Lower lobe of right lung (tissue), 2 donors: ENCODE measurements around the gene CPLX3. TPM values are rescaled to one million over a fixed set of nuclear protein-coding genes. Genes with fewer than 3 reads are reported as not detected.

Experiments used
- ATAC-seq, 2 donors: fragments of 200-7000 bp; cut with Tn5 transposase; one replicate each; pipeline ENCODE4 v1.9.1; 2020 to 2022; ENCODE audit warnings: mild to moderate bottlenecking in 2 of 2, moderate library complexity in 2 of 2
- DNase-seq: peaks from one replicate; pipeline ENCODE4 v3.0.0-alpha.2; 2020
- H3K27ac ChIP-seq: fragments of 200-600 bp; one replicate; pipeline ENCODE4 v1.8.0; 2022
- H3K27me3 ChIP-seq: fragments of 200-600 bp; one replicate; pipeline ENCODE4 v1.8.0; 2022; ENCODE audit warnings: low read depth
- H3K36me3 ChIP-seq: fragments of 200-600 bp; one replicate; pipeline ENCODE4 v1.8.0; 2022; ENCODE audit warnings: mild to moderate bottlenecking
- H3K4me1 ChIP-seq: fragments of 200-600 bp; one replicate; pipeline ENCODE4 v1.8.0; 2022
- H3K4me3 ChIP-seq: fragments of 200-600 bp; one replicate; pipeline ENCODE4 v1.8.0; 2022; ENCODE audit warnings: mild to moderate bottlenecking
- H3K9me3 ChIP-seq: fragments of 200-600 bp; one replicate; pipeline ENCODE4 v1.8.0; 2022
- CTCF ChIP-seq: fragments of 200-600 bp; IDR thresholded peaks from one replicate; pipeline ENCODE4 v1.8.0; 2022; ENCODE audit warnings: antibody characterized with exemption, mild to moderate bottlenecking
- intact Hi-C: fragments of 100-400 bp; cut with DNase I; formaldehyde crosslinking; loops from one replicate; pipeline ENCODE4 v1.11.0; 2022
- total RNA-seq: library from RNA; stranded (reverse); fragmentation: NEBNext Ultra II Directional; extraction: Animal tissue kit (Norgen Biotek cat#: 25700); gene quantifications from one replicate; pipeline ENCODE4 v1.2.1, GENCODE V29; 2021
- donor health status: DM: no; HTN: yes; CAD: no; lungs with severe emphysema.

The CPLX3 gene
- total RNA-seq, 1 donor from 2014 or later = not detected

- no peak overlapping the region for H3K4me3 ChIP-seq
- H3K36me3 ChIP-seq = peaks cover 11% of the 10 kb centered on the region
- peaks cover 53% of the 10 kb centered on the region for H3K4me1 ChIP-seq
- TF ChIP-seq CTCF = no peak
- peak in 1 of 2 donors; percentile 28 for ATAC-seq
- no peaks in the 10 kb centered on the region for H3K9me3 ChIP-seq
- no peak overlapping the region for H3K27ac ChIP-seq
- no peaks in the 10 kb centered on the region for H3K27me3 ChIP-seq
- no peak for DNase-seq
- intact Hi-C loops = no loop called here
Observed at GRCh38 chr15:74863239-74864056, 37.0 kb downstream of the CPLX3 start.

GRCh38 chr15:74864296-74864695, 37.9 kb downstream of the CPLX3 start:
- peaks cover 7% of the 10 kb centered on the region for H3K36me3 ChIP-seq
- H3K4me3 ChIP-seq = no peak overlapping the region
- H3K4me1 ChIP-seq = peaks cover 55% of the 10 kb centered on the region
- DNase-seq = no peak
- no peak overlapping the region for H3K27ac ChIP-seq
- ATAC-seq = no peak
- no peak for TF ChIP-seq CTCF
- no peaks in the 10 kb centered on the region for H3K27me3 ChIP-seq
- intact Hi-C loops = no loop called here
- no peaks in the 10 kb centered on the region for H3K9me3 ChIP-seq

GRCh38 chr15:74865316-74865715, 38.9 kb downstream of the CPLX3 start:
- H3K4me3 ChIP-seq = no peak overlapping the region
- ATAC-seq = no peak
- no peak overlapping the region for H3K27ac ChIP-seq
- no peak for TF ChIP-seq CTCF
- H3K36me3 ChIP-seq = peaks cover 7% of the 10 kb centered on the region
- peaks cover 56% of the 10 kb centered on the region for H3K4me1 ChIP-seq
- no peaks in the 10 kb centered on the region for H3K27me3 ChIP-seq
- no peaks in the 10 kb centered on the region for H3K9me3 ChIP-seq
- intact Hi-C loops = no loop called here
- DNase-seq = no peak

- no peak overlapping the region for H3K4me3 ChIP-seq
- peak in 1 of 2 donors; percentile 50 for ATAC-seq
- TF ChIP-seq CTCF = no peak
- intact Hi-C loops = no loop called here
- H3K27ac ChIP-seq = peak overlapping the region; percentile 10
- H3K36me3 ChIP-seq = peaks cover 4% of the 10 kb centered on the region
- H3K9me3 ChIP-seq = no peaks in the 10 kb centered on the region
- H3K4me1 ChIP-seq = peaks cover 64% of the 10 kb centered on the region
- DNase-seq = no peak
- no peaks in the 10 kb centered on the region for H3K27me3 ChIP-seq
Observed at GRCh38 chr15:74866090-74866489, 39.7 kb downstream of the CPLX3 start.

GRCh38 chr15:74867466-74868038, 41.1 kb downstream of the CPLX3 start:
- DNase-seq = no peak
- no peak overlapping the region for H3K4me3 ChIP-seq
- peaks cover 78% of the 10 kb centered on the region for H3K4me1 ChIP-seq
- no peak for ATAC-seq
- intact Hi-C loops = no loop called here
- TF ChIP-seq CTCF = no peak
- H3K36me3 ChIP-seq = no peaks in the 10 kb centered on the region
- H3K9me3 ChIP-seq = no peaks in the 10 kb centered on the region
- H3K27ac ChIP-seq = peak overlapping the region; percentile 98
- no peaks in the 10 kb centered on the region for H3K27me3 ChIP-seq
